Measurements from ENCODE around the gene CD164L2.
A peak's percentile ranks its signal among the peaks of the same experiment; 100 is the strongest.
"Not testable (repeated sequence)": the region's sequence is repeated elsewhere in the genome, so short reads cannot be mapped to it uniquely, and the experiment has no call there.

The CD164L2 gene

DNA sequence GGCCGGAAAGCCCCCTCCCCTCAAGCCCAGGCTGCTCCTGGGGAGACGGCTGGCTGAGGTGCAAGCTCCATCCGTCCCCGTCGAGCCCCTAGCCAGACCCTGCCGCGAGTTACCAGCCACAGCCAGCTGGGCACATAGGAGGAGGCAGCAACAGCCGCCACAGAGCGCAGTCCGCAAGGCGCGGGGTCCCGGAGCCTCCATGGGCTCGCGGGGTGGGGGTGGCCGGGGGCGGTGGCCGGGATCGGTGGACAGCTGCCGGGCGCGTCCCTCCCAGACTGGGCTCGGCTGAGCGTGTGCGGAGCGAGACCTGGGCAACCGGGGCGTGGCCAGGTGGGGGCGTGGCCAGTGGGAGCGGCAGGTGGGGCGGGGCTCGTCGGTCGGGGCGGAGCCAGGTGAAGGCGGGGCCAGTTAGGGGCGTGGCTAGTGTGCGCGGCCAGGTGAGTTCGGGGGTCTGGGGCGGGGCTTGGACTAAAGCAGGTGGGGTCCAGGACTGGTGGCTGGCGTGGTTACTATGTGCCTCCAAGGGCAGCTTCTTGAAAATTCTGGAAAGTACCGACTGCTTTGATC is at the start of gene CD164L2:
TSS of gene CD164L2 (minus strand) at position 295 of the 567 bp plus-strand sequence. CDS start at position 201, 94 bp downstream.
- Histone ChIP-seq H3K27ac (no peak within 1 kb of the TSS), H3K4me3 (ENCODE audit: low read depth in 1 of 2, low read length in 1 of 2) (peak within 1 kb of the TSS in 1 of 2 experiments; percentile 18), H3K36me3 (no peaks in the 10 kb centered on the region), H3K9me3 (no peaks in the 10 kb centered on the region), H3K4me1 (ENCODE audit: control insufficient read depth in 1 of 2, insufficient read depth in 1 of 2, low read depth in 1 of 2, low read length in 1 of 2) (peaks cover 0 to 9% of the 10 kb centered on the region in 2 experiments), H3K27me3 (peaks cover 22% of the 10 kb centered on the region)
- TF ChIP-seq, protein P1, sequence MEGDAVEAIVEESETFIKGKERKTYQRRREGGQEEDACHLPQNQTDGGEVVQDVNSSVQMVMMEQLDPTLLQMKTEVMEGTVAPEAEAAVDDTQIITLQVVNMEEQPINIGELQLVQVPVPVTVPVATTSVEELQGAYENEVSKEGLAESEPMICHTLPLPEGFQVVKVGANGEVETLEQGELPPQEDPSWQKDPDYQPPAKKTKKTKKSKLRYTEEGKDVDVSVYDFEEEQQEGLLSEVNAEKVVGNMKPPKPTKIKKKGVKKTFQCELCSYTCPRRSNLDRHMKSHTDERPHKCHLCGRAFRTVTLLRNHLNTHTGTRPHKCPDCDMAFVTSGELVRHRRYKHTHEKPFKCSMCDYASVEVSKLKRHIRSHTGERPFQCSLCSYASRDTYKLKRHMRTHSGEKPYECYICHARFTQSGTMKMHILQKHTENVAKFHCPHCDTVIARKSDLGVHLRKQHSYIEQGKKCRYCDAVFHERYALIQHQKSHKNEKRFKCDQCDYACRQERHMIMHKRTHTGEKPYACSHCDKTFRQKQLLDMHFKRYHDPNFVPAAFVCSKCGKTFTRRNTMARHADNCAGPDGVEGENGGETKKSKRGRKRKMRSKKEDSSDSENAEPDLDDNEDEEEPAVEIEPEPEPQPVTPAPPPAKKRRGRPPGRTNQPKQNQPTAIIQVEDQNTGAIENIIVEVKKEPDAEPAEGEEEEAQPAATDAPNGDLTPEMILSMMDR (IDR thresholded peaks at IDR 0.05): no peak

DNA sequence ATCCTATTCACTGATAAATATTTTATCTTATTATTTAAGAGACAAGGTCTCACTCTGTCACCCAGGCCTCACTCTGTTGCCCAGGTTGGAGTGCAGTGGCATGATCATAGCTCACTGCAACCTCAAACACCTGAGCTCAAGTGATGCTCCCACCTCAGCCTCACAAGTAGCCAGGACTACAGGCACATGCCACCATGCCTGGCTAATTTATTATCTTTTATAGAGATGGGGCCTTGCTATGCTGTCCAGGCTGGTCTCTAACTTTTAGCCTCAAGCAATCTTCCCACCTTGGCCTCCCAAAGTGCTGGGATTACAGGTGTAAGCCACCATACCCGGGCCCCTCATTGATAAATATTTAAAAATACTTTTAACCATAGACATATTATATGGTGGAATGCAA is 49.6 kb upstream of the CD164L2 start:
- H3K27me3 ChIP-seq; H3K36me3 ChIP-seq; H3K9me3 ChIP-seq; H3K4me3 ChIP-seq (ENCODE audit: low read depth in 1 of 2, low read length in 1 of 2): not testable (repeated sequence)
- Histone ChIP-seq H3K27ac (peak overlapping the region; percentile 86), H3K4me1 (ENCODE audit: control insufficient read depth in 1 of 2, insufficient read depth in 1 of 2, low read depth in 1 of 2, low read length in 1 of 2) (peaks cover 85 to 95% of the 10 kb centered on the region in 2 experiments)

DNA sequence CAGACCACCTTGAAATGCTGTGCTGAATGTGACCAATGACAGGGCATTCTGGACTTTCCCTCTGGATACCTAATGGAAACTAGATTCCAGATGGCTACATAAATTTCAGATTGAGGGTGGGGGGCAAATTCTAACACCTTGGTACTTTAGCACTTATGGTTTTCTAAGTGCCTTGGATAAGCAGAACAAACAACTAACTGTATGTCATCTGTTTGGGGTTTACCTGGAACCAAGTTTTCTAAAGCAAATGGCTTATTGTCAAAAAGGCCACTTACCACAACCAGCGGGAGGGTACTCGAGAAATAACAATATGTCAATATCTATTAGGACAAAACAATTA is 48.4 kb upstream of the CD164L2 start:
- Histone ChIP-seq H3K36me3 (peaks cover 21% of the 10 kb centered on the region), H3K4me3 (ENCODE audit: low read depth in 1 of 2, low read length in 1 of 2) (peak overlapping the region in 1 of 2 experiments; percentile 2), H3K4me1 (ENCODE audit: control insufficient read depth in 1 of 2, insufficient read depth in 1 of 2, low read depth in 1 of 2, low read length in 1 of 2) (peaks cover 87 to 90% of the 10 kb centered on the region in 2 experiments), H3K27me3 (no peaks in the 10 kb centered on the region), H3K27ac (peak overlapping the region; percentile 80), H3K9me3 (no peaks in the 10 kb centered on the region)
- TF ChIP-seq, protein P1 (IDR thresholded peaks at IDR 0.05): no peak

DNA sequence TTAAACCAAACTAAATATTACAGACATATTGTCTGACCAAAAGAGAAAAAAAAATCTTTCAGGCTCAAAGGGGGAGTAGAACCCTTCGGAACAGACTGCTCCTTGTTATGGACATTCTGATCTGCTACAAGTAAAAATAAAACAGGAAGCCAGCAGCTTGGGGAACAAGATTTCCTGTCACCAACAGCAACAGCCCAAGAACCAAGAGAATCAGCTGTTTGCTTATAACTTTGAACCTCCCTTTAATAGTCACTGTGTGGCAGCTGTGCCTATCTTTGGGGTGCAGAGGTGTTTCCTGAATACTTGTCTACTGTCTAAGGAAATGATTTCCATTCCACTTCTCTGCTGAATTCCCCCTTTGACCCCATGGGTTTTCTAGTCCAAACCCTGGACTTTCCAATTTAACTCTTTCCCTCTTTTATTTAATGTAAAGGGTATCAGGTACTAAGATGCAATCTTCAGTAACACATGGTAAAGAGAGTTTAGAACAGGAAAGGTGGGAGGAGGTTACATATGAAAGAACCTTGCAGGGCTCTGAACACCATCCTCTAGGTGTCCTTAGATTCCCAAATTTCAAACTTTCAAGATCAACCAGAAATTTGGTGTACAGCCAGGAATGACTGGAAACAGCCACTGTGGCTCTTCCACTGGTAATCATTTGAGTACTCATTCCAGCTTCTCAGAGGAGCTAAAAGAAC is 47.9 kb upstream of the CD164L2 start:
- H3K9me3 ChIP-seq: no peaks in the 10 kb centered on the region
- TF ChIP-seq, protein P1 (IDR thresholded peaks at IDR 0.05): no peak
- H3K27ac ChIP-seq: peak overlapping the region; percentile 80
- peak overlapping the region in 1 of 2 experiments; percentile 2 for H3K4me3 ChIP-seq (ENCODE audit: low read depth in 1 of 2, low read length in 1 of 2)
- H3K4me1 ChIP-seq (ENCODE audit: control insufficient read depth in 1 of 2, insufficient read depth in 1 of 2, low read depth in 1 of 2, low read length in 1 of 2): peaks cover 82 to 85% of the 10 kb centered on the region in 2 experiments
- no peaks in the 10 kb centered on the region for H3K27me3 ChIP-seq
- peaks cover 25% of the 10 kb centered on the region for H3K36me3 ChIP-seq

DNA sequence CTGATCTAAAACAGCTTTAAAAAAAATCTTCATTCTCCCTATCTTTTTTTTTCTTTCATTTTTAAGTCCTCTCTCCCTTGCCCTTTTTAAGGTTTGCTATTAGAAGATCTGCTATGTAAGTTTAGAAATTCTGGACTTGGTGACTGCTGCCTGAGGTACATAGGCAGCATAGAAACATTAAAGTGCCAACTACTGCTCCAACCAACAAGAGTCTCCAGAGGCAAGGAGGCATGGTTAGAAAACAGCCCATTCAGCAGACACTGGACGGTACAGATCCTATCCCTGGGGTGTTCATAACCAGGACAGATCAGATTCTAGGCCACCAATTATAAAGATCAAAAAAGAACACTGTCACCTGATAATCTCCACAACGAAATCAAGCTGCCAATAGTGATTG is 45.9 kb upstream of the CD164L2 start:
- Histone ChIP-seq H3K27ac (peak overlapping the region; percentile 80), H3K4me3 (ENCODE audit: low read depth in 1 of 2, low read length in 1 of 2) (peak overlapping the region; percentile 40 to 46), H3K27me3 (no peaks in the 10 kb centered on the region), H3K4me1 (ENCODE audit: control insufficient read depth in 1 of 2, insufficient read depth in 1 of 2, low read depth in 1 of 2, low read length in 1 of 2) (peaks cover 62 to 64% of the 10 kb centered on the region in 2 experiments), H3K9me3 (no peaks in the 10 kb centered on the region), H3K36me3 (peaks cover 44% of the 10 kb centered on the region)
- TF ChIP-seq, protein P1 (IDR thresholded peaks at IDR 0.05): no peak

DNA sequence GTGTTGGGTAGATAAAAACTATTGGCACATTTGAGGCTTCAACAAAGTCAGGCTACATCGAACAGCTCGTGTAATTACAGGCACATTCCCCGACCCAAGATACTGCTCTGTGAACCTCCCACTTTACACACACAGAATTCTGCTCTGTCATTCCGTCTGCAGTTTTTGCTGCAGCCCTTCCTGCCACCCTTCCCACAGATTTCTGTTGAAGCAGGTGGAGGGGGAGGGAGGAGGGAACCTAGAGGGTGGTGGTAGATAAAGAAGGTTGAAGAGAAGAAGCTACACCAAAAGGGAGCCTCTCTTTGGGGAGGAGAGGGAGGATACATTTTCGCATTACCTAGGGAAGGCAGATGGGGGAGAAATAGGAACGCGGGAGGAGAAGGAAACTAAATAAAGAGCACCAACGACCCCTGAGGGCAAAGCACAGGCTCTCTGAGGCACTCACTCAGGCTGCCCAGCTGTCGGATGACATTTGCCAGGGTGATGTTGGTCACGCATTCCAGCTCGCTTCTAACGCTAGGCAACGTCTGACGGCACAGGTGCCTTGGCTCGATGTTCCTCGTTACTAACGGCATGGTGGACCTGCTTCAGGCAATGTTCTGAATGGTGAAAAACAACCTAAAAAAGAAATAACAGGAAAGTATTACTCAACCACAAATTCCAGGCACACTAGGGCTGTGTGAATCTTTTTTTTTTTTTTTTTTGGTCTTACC is 45.3 kb upstream of the CD164L2 start:
- peaks cover 56 to 59% of the 10 kb centered on the region in 2 experiments for H3K4me1 ChIP-seq (ENCODE audit: control insufficient read depth in 1 of 2, insufficient read depth in 1 of 2, low read depth in 1 of 2, low read length in 1 of 2)
- H3K27ac ChIP-seq: peak overlapping the region; percentile 80
- H3K4me3 ChIP-seq (ENCODE audit: low read depth in 1 of 2, low read length in 1 of 2): peak overlapping the region; percentile 40 to 46
- H3K9me3 ChIP-seq: no peaks in the 10 kb centered on the region
- no peaks in the 10 kb centered on the region for H3K27me3 ChIP-seq
- peaks cover 44% of the 10 kb centered on the region for H3K36me3 ChIP-seq
- TF ChIP-seq, protein P1 (IDR thresholded peaks at IDR 0.05): no peak
